ENCODE results near the gene LINC00305. TPM values are rescaled to one million over a fixed set of nuclear protein-coding genes. Genes with fewer than 3 reads are reported as not detected.

The LINC00305 gene
- total RNA-seq, 4 donors from 2014 or later = not detected

DNA sequence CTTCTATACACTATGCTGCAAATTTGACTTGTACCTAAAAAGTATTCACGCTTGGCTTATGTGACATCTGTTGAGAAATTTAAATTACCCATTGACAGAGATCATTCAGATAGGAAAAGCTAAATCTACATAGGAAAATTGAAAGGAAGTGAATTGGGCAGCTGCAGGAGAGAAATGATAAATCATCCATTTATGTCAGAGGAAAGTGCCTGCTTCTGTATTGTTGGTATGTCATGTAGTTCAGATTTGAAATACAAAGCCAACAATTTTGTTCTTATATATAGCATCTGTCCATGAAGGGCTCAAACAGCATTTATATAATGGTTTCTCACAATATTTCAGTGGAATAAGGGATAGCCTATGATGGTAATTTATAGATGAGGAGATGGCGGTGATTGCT lies 17.6 kb downstream of the LINC00305 start:
- no peak for DNase-seq (ENCODE audit: low spot score in 2 of 2)
- intact Hi-C loops (cut with DNase I; ENCODE audit: low total_unique reads) = no loop called here
- TF ChIP-seq POLR2A (IDR thresholded peaks at IDR 0.05) (no peak), CTCF (IDR thresholded peaks at IDR 0.05) (no peak)
- H3K4me3 ChIP-seq (ENCODE audit: low read depth, poor library complexity, severe bottlenecking) = no peak overlapping the region
- 89 to 97% methylated on average over 2 of the region's 2 CpGs for WGBS, 2 donors

- TF ChIP-seq CTCF (IDR thresholded peaks at IDR 0.05) = no peak
- TF ChIP-seq POLR2A (IDR thresholded peaks at IDR 0.05) = no peak
- no peak overlapping the region for H3K4me3 ChIP-seq (ENCODE audit: low read depth, poor library complexity, severe bottlenecking)
- no peak for DNase-seq (ENCODE audit: low spot score in 2 of 2)
- WGBS, 2 donors = 95 to 97% methylated on average over 2 of the region's 2 CpGs
- intact Hi-C loops (cut with DNase I; ENCODE audit: low total_unique reads) = no loop called here
Observed at GRCh38 chr18:64127172-64127571, 21.7 kb downstream of the LINC00305 start.

DNA sequence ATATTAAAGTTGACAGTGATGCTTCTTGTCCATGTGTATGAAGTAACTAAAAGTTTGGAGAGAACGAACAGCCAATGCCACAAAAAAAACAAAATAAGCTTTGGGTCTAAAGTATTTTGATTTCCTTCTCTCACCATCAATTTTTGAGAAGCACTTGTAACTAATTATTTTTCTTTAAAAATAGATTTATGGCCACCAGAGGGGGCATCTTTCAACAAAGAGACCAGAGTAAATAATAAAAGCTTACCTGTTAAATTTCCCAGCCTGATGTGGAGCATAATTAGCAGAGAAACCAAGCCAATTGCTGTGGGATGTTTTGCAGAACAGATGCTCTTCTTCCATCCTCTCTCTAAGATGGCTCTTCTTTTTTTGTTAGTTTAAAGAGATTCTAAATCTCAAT lies 29.0 kb downstream of the LINC00305 start:
- DNase-seq (ENCODE audit: low spot score in 2 of 2) = no peak
- WGBS, 2 donors = 67 to 73% methylated on average over 1 of the region's 1 CpG
- TF ChIP-seq CTCF (IDR thresholded peaks at IDR 0.05) = no peak
- no peak for TF ChIP-seq POLR2A (IDR thresholded peaks at IDR 0.05)
- intact Hi-C loops (cut with DNase I; ENCODE audit: low total_unique reads) = no loop called here
- H3K4me3 ChIP-seq (ENCODE audit: low read depth, poor library complexity, severe bottlenecking) = no peak overlapping the region

GRCh38 chr18:64118406-64118805 lies 30.5 kb downstream of the LINC00305 start:
- DNase-seq (ENCODE audit: low spot score in 2 of 2) = no peak
- no peak for TF ChIP-seq POLR2A (IDR thresholded peaks at IDR 0.05)
- no peak for TF ChIP-seq CTCF (IDR thresholded peaks at IDR 0.05)
- H3K4me3 ChIP-seq (ENCODE audit: low read depth, poor library complexity, severe bottlenecking) = no peak overlapping the region
- 89 to 91% methylated on average over 3 of the region's 3 CpGs for WGBS, 2 donors
- intact Hi-C loops (cut with DNase I; ENCODE audit: low total_unique reads) = no loop called here

DNA sequence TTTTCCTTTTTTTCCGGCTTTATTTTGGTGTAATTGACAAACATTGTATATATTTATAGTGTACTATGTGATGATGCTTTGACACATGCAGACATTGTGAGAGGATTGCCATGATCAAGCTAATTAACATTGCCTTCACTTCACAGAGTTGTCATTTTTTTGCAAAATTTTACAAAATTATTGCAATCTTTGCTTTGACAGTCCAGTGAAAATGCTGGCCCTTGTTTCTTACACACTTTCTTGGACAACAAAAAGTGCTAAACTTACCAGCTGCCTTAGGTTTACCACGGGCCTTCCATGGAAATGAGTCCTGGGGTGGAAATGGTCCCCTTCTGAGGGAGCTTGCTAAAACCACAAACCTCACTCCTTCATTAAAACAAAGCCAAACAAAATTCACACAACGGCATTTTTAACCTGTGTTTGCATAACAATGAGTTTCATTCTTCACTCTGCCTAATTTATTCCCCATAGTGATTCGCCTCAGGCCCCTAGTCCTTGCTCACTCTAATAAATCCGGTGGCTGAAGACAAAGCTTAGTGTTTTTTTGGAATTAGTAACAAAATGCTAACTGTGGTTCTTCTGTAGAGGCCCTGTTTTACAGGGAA lies 32.2 kb downstream of the LINC00305 start:
- 58% methylated on average over 5 of the region's 5 CpGs for WGBS, 2 donors
- TF ChIP-seq CTCF (IDR thresholded peaks at IDR 0.05) = no peak
- TF ChIP-seq POLR2A (IDR thresholded peaks at IDR 0.05) = no peak
- DNase-seq (ENCODE audit: low spot score in 2 of 2) = no peak
- intact Hi-C loops (cut with DNase I; ENCODE audit: low total_unique reads) = no loop called here
- H3K4me3 ChIP-seq (ENCODE audit: low read depth, poor library complexity, severe bottlenecking) = no peak overlapping the region

DNA sequence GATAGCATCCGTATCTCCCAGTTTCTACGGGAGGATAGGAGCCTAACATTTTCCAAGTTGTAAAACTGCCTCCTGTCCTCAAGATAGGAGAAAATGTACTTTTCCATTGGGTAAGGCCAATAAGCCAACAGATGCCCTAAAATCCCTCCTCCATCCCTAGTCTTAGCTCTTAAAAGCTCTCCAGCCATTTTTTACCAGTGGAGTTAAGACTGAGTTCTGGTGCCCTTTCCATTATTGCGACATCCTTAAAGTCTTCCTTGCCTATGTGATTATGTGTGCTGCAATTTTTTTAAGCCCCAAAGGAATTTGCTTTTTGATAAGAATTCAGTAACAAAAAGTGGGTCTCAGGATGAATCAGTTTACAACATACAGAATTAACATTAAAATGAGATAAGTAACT lies 33.0 kb downstream of the LINC00305 start:
- TF ChIP-seq CTCF (IDR thresholded peaks at IDR 0.05) = no peak
- TF ChIP-seq POLR2A (IDR thresholded peaks at IDR 0.05) = no peak

More for the DNA sequence above, 33.0 kb downstream of the LINC00305 start:
- DNase-seq (ENCODE audit: low spot score in 2 of 2) = no peak
- no peak overlapping the region for H3K4me3 ChIP-seq (ENCODE audit: low read depth, poor library complexity, severe bottlenecking)
- 80 to 93% methylated on average over 3 of the region's 3 CpGs for WGBS, 2 donors
- intact Hi-C loops (cut with DNase I; ENCODE audit: low total_unique reads) = no loop called here

All from lower leg skin (tissue), 4 donors.